Neural progenitor cell (in vitro differentiated cells): Measurements from ENCODE around the gene GAGE13. TPM values are rescaled to one million over a fixed set of nuclear protein-coding genes. Genes with fewer than 3 reads are reported as not detected.
A peak's percentile ranks its signal among the peaks of the same experiment; 100 is the strongest.

ENCODE experiments used
- DNase-seq: peaks from one replicate; pipeline ENCODE4 v3.0.0-alpha.2; 2016; ENCODE audit warnings: low spot score
- H2AFZ ChIP-seq: fragments of 200-600 bp; sonication (generic); replicated peaks from 2 replicates; pipeline ENCODE4 v1.6.1; 2016; ENCODE audit warnings: antibody characterized with exemption
- H3F3A ChIP-seq: fragments of 200-600 bp; sonication (generic); 2 replicates; pipeline ENCODE4 v1.6.1; 2016; ENCODE audit warnings: antibody characterized with exemption, low read depth
- H3K27ac ChIP-seq: fragments of 200-600 bp; sonication (generic); 2 replicates; pipeline ENCODE4 v1.5.1; 2016; ENCODE audit warnings: mild to moderate bottlenecking
- H3K27me3 ChIP-seq: fragments of 200-600 bp; sonication (generic); 2 replicates; pipeline ENCODE4 v1.6.1; 2016; ENCODE audit warnings: mild to moderate bottlenecking, moderate library complexity
- H3K36me3 ChIP-seq: fragments of 200-600 bp; sonication (generic); 2 replicates; pipeline ENCODE4 v1.5.1; 2016
- H3K4me1 ChIP-seq: fragments of 200-600 bp; sonication (generic); 2 replicates; pipeline ENCODE4 v1.6.1; 2016; ENCODE audit warnings: mixed run types
- H3K4me2 ChIP-seq: fragments of 200-600 bp; sonication (generic); 2 replicates; pipeline ENCODE4 v1.6.1; 2016
- H3K4me3 ChIP-seq: fragments of 200-600 bp; sonication (generic); 2 replicates; pipeline ENCODE4 v1.5.1; 2016
- H3K79me2 ChIP-seq: fragments of 200-600 bp; sonication (generic); 2 replicates; pipeline ENCODE4 v1.6.1; 2016; ENCODE audit warnings: low read depth
- H3K9ac ChIP-seq: fragments of 200-600 bp; sonication (generic); 2 replicates; pipeline ENCODE4 v1.6.1; 2016
- H3K9me3 ChIP-seq: fragments of 200-600 bp; sonication (generic); 2 replicates; pipeline ENCODE4 v1.5.1; 2016; ENCODE audit warnings: low read depth
- H4K20me1 ChIP-seq: fragments of 200-600 bp; sonication (generic); 2 replicates; pipeline ENCODE4 v1.6.1; 2016; ENCODE audit warnings: low read depth
- H3K27ac Mint-ChIP-seq: 3 replicates; pipeline ENCODE4 v1.8.0; 2021; ENCODE audit warnings: mixed read lengths
- H3K27me3 Mint-ChIP-seq: 2 replicates; pipeline ENCODE4 v1.8.0; 2022; ENCODE audit warnings: low read depth, mild to moderate bottlenecking, inconsistent platforms, moderate library complexity, mixed read lengths; ENCODE audit not compliant: insufficient read depth
- H3K36me3 Mint-ChIP-seq: 3 replicates; pipeline ENCODE4 v1.8.0; 2021; ENCODE audit warnings: mixed read lengths
- H3K4me1 Mint-ChIP-seq: 3 replicates; pipeline ENCODE4 v1.8.0; 2021; ENCODE audit warnings: mixed read lengths
- H3K4me3 Mint-ChIP-seq: 3 replicates; pipeline ENCODE4 v1.8.0; 2021; ENCODE audit warnings: mild to moderate bottlenecking, moderate library complexity, mixed read lengths
- H3K9me3 Mint-ChIP-seq: 3 replicates; pipeline ENCODE4 v1.8.0; 2020; ENCODE audit warnings: mixed read lengths
- EZH2 ChIP-seq: fragments of 200-600 bp; sonication (generic); IDR thresholded peaks from 2 replicates; pipeline ENCODE4 v1.6.1; 2017; ENCODE audit warnings: antibody characterized with exemption, mild to moderate bottlenecking, moderate library complexity
- EZH2phosphoT487 ChIP-seq: fragments of 200-600 bp; sonication (generic); IDR thresholded peaks from 2 replicates; pipeline ENCODE4 v1.6.1; 2017; ENCODE audit warnings: antibody characterized with exemption
- total RNA-seq: library from RNA; depleted of rRNA; stranded (reverse); fragments of >200 nt; gene quantifications from 2 replicates; pipeline ENCODE4 v1.2.3, GENCODE V29; 2015; ENCODE audit warnings: low replicate concordance
- TF ChIP-seq, protein P1 (sequence below): fragments of 200-600 bp; sonication (generic); IDR thresholded peaks from 2 replicates; pipeline ENCODE4 v1.5.1; 2017; ENCODE audit warnings: antibody characterized with exemption, mild to moderate bottlenecking

Gene GAGE13
- total RNA-seq, 1 donor from 2014 or later: not detected

DNA sequence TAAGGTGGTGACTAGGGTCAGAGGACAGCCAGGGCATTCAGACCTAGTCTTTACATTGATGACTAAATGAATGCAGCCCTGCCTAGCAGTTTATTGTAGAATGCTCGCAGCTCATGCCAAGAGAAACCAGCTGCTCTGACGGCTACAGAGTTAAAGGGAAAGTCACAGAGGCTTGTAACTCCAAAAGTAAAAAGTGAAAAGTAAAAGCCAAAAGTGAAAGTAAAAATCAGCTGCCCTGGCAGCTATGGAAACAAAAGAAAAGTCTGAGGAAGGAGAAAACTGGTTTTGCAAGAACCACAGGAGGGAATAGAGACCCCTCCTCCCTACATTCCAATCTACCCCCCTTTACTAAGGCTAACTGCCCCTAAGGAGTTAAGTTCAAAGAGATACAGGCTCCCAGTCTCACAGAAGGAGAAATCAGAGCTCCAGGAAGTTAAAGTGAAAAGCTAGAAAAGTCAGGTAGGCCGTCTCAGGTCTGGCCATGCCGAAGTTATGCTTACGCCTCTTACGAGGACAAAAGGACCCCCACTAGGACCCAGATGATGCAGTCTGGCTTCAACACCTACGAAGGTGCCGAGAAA, 21.9 kb upstream of the GAGE13 start:
- no peak for TF ChIP-seq EZH2
- no peak for TF ChIP-seq EZH2phosphoT487
- TF ChIP-seq, protein P1, sequence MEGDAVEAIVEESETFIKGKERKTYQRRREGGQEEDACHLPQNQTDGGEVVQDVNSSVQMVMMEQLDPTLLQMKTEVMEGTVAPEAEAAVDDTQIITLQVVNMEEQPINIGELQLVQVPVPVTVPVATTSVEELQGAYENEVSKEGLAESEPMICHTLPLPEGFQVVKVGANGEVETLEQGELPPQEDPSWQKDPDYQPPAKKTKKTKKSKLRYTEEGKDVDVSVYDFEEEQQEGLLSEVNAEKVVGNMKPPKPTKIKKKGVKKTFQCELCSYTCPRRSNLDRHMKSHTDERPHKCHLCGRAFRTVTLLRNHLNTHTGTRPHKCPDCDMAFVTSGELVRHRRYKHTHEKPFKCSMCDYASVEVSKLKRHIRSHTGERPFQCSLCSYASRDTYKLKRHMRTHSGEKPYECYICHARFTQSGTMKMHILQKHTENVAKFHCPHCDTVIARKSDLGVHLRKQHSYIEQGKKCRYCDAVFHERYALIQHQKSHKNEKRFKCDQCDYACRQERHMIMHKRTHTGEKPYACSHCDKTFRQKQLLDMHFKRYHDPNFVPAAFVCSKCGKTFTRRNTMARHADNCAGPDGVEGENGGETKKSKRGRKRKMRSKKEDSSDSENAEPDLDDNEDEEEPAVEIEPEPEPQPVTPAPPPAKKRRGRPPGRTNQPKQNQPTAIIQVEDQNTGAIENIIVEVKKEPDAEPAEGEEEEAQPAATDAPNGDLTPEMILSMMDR: no peak
- DNase-seq: peak; percentile 7
- H3K4me3 Mint-ChIP-seq: peak overlapping the region; percentile 50
- H3K4me3 ChIP-seq: peak overlapping the region; percentile 6
- no peaks in the 10 kb centered on the region for H3K27me3 ChIP-seq
- H3K4me2 ChIP-seq: peak overlapping the region; percentile 66
- H3K36me3 ChIP-seq: no peaks in the 10 kb centered on the region
- H2AFZ ChIP-seq: no peak overlapping the region
- H3K4me1 ChIP-seq: peaks cover 6% of the 10 kb centered on the region
- no peak overlapping the region for H3K9ac ChIP-seq
- no peaks in the 10 kb centered on the region for H3K27me3 Mint-ChIP-seq
- peaks cover 22% of the 10 kb centered on the region for H3K4me1 Mint-ChIP-seq
- no peak overlapping the region for H3K27ac ChIP-seq
- H3F3A ChIP-seq: no peaks in the 10 kb centered on the region
- H4K20me1 ChIP-seq: no peaks in the 10 kb centered on the region
- H3K9me3 ChIP-seq: no peaks in the 10 kb centered on the region
- no peaks in the 10 kb centered on the region for H3K79me2 ChIP-seq
- H3K9me3 Mint-ChIP-seq: no peaks in the 10 kb centered on the region
- H3K27ac Mint-ChIP-seq: peak overlapping the region; percentile 87
- H3K36me3 Mint-ChIP-seq: no peaks in the 10 kb centered on the region

DNA sequence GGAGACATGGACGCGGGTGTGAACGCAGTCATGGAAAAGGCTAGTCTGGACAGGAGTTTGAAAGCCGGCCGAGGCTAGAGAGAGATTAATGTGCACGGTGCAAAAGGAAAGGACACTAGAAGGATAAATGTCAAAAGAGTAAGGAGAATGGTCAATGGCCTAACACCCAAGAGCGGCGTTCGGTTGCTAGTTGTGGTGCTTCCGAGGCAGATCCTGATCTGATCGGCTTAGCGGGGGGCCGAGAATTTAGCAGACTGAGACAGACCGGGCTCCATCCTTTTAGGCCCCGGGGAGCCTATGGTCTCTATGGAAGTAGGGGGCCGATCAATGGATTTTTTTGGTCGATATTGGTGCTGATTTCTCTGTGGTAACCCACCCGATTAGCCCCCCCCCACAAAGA, 21.0 kb upstream of the GAGE13 start:
- no peaks in the 10 kb centered on the region for H3K79me2 ChIP-seq
- TF ChIP-seq EZH2 (no peak), EZH2phosphoT487 (no peak)
- TF ChIP-seq, protein P1: no peak
- H3K9ac ChIP-seq: no peak overlapping the region
- H3K27ac ChIP-seq: no peak overlapping the region
- no peaks in the 10 kb centered on the region for H3K9me3 ChIP-seq
- no peaks in the 10 kb centered on the region for H3K36me3 ChIP-seq
- H3K4me3 Mint-ChIP-seq: no peak overlapping the region
- H4K20me1 ChIP-seq: no peaks in the 10 kb centered on the region
- no peaks in the 10 kb centered on the region for H3K36me3 Mint-ChIP-seq
- H3K27ac Mint-ChIP-seq: no peak overlapping the region
- H3K4me1 Mint-ChIP-seq: peaks cover 22% of the 10 kb centered on the region
- peak overlapping the region; percentile 66 for H3K4me2 ChIP-seq
- peak overlapping the region; percentile 6 for H3K4me3 ChIP-seq
- no peaks in the 10 kb centered on the region for H3K27me3 ChIP-seq
- no peaks in the 10 kb centered on the region for H3K9me3 Mint-ChIP-seq
- H3F3A ChIP-seq: no peaks in the 10 kb centered on the region
- H2AFZ ChIP-seq: no peak overlapping the region
- H3K4me1 ChIP-seq: peaks cover 6% of the 10 kb centered on the region
- peak; percentile 40 for DNase-seq
- H3K27me3 Mint-ChIP-seq: no peaks in the 10 kb centered on the region

DNA sequence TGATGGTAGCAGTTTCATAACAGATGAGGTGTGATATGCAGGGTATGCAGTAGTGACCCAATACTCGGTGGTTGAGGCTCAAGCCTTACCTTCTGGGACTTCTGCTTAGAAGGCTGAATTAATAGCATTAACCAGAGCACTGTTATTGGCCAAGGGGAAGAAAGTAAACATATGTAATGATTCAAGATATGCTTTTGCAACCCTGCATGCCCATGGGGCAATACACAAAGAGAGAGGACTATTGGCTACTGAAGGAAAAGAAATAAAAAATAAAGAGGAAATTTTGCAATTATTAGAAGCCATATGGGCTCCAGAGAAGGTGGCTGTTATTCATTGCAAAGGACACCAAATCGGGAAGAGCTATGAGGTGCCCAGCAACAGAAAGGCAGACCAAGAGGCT, 19.2 kb upstream of the GAGE13 start:
- H3K27ac Mint-ChIP-seq: no peak overlapping the region

More for the DNA sequence above, 19.2 kb upstream of the GAGE13 start:
- no peak for DNase-seq
- no peaks in the 10 kb centered on the region for H3K36me3 ChIP-seq
- H3K4me2 ChIP-seq: no peak overlapping the region
- H3K4me1 Mint-ChIP-seq: peaks cover 22% of the 10 kb centered on the region
- no peaks in the 10 kb centered on the region for H3K27me3 Mint-ChIP-seq
- H3K9ac ChIP-seq: no peak overlapping the region
- no peak overlapping the region for H3K4me3 ChIP-seq
- no peaks in the 10 kb centered on the region for H3K79me2 ChIP-seq
- H3K27me3 ChIP-seq: no peaks in the 10 kb centered on the region
- H4K20me1 ChIP-seq: no peaks in the 10 kb centered on the region
- no peaks in the 10 kb centered on the region for H3F3A ChIP-seq
- no peaks in the 10 kb centered on the region for H3K9me3 Mint-ChIP-seq
- no peak overlapping the region for H3K4me3 Mint-ChIP-seq
- H3K4me1 ChIP-seq: peaks cover 6% of the 10 kb centered on the region
- H3K27ac ChIP-seq: no peak overlapping the region
- no peak for TF ChIP-seq EZH2phosphoT487
- TF ChIP-seq, protein P1: no peak
- TF ChIP-seq EZH2: no peak
- H3K9me3 ChIP-seq: no peaks in the 10 kb centered on the region
- no peaks in the 10 kb centered on the region for H3K36me3 Mint-ChIP-seq
- no peak overlapping the region for H2AFZ ChIP-seq
